Measurements from ENCODE around the gene OR9I1. TPM values are rescaled to one million over a fixed set of nuclear protein-coding genes. Genes with fewer than 3 reads are reported as not detected.

OR9I1 gene
- total RNA-seq, 1 experiment from 2014 or later, result not detected

DNA sequence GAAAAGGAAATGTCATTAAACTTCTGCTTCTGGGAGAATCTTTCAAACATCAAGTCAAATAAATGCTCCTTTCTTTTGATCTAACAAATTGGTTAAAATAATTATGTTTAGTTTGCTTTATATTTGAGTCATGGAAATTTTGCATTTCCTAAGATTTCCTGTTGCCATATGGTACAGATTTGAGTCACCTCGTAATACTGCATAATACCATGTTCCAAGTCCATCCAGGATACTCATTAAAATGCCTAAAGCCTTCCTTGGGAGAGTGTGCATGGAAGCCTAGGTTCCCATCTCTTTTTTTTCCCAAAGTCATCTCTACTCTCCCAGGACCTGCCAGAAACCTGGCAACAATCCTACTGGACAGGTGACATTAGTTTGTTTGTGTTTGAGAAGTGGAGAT is 4.2 kb downstream of the OR9I1 start:
- Histone ChIP-seq H3K4me1 (ENCODE audit: control insufficient read depth, insufficient read depth, low read length) (no peaks in the 10 kb centered on the region), H3K9me3 (ENCODE audit: control insufficient read depth, insufficient read depth, low read depth, low read length) (no peaks in the 10 kb centered on the region), H3K27me3 (ENCODE audit: control insufficient read depth, insufficient read depth, low read length) (no peaks in the 10 kb centered on the region), H3K4me3 (ENCODE audit: low read depth in 2 of 2, low read length in 2 of 2) (no peak overlapping the region), H3K27ac (ENCODE audit: low read length) (no peak overlapping the region), H3K36me3 (ENCODE audit: control insufficient read depth, insufficient read depth, low read length) (no peaks in the 10 kb centered on the region)
- intact Hi-C loops (cut with micrococcal nuclease; ENCODE audit: unreplicated experiment), result loop anchor here (10.0 kb wide), 1 partner anchor 56 kb away; no protein-coding TSS in a partner anchor
- POLR2A ChIA-PET, result no interaction called here
- BruUV-seq (replicated peaks), result no TSS peak
- TF ChIP-seq TCF7L2 (IDR thresholded peaks at IDR 0.05; ENCODE audit: low read depth, low read length) (no peak), POLR2AphosphoS5 (IDR thresholded peaks at IDR 0.05; ENCODE audit: low read depth, low read length) (no peak), SIN3A (IDR thresholded peaks at IDR 0.05; ENCODE audit: borderline replicate concordance, insufficient read depth, low read depth, low read length) (no peak)
- TF ChIP-seq, protein P1, sequence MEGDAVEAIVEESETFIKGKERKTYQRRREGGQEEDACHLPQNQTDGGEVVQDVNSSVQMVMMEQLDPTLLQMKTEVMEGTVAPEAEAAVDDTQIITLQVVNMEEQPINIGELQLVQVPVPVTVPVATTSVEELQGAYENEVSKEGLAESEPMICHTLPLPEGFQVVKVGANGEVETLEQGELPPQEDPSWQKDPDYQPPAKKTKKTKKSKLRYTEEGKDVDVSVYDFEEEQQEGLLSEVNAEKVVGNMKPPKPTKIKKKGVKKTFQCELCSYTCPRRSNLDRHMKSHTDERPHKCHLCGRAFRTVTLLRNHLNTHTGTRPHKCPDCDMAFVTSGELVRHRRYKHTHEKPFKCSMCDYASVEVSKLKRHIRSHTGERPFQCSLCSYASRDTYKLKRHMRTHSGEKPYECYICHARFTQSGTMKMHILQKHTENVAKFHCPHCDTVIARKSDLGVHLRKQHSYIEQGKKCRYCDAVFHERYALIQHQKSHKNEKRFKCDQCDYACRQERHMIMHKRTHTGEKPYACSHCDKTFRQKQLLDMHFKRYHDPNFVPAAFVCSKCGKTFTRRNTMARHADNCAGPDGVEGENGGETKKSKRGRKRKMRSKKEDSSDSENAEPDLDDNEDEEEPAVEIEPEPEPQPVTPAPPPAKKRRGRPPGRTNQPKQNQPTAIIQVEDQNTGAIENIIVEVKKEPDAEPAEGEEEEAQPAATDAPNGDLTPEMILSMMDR (IDR thresholded peaks at IDR 0.05), result no peak
- TF ChIP-seq, protein P2, sequence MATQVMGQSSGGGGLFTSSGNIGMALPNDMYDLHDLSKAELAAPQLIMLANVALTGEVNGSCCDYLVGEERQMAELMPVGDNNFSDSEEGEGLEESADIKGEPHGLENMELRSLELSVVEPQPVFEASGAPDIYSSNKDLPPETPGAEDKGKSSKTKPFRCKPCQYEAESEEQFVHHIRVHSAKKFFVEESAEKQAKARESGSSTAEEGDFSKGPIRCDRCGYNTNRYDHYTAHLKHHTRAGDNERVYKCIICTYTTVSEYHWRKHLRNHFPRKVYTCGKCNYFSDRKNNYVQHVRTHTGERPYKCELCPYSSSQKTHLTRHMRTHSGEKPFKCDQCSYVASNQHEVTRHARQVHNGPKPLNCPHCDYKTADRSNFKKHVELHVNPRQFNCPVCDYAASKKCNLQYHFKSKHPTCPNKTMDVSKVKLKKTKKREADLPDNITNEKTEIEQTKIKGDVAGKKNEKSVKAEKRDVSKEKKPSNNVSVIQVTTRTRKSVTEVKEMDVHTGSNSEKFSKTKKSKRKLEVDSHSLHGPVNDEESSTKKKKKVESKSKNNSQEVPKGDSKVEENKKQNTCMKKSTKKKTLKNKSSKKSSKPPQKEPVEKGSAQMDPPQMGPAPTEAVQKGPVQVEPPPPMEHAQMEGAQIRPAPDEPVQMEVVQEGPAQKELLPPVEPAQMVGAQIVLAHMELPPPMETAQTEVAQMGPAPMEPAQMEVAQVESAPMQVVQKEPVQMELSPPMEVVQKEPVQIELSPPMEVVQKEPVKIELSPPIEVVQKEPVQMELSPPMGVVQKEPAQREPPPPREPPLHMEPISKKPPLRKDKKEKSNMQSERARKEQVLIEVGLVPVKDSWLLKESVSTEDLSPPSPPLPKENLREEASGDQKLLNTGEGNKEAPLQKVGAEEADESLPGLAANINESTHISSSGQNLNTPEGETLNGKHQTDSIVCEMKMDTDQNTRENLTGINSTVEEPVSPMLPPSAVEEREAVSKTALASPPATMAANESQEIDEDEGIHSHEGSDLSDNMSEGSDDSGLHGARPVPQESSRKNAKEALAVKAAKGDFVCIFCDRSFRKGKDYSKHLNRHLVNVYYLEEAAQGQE (IDR thresholded peaks at IDR 0.05; ENCODE audit: insufficient read depth in 1 of 2, low read depth in 2 of 2, low read length in 1 of 2), result no peak
- in situ Hi-C loops (cut with HindIII; ENCODE audit: low pct_unique_long_range_greater_than_20kb, low sequenced_read_pairs), result no loop called here
- CTCF ChIA-PET, result no interaction called here
- no peak for ATAC-seq
- DNase-seq (ENCODE audit: low read depth, low spot score), result no peak

DNA sequence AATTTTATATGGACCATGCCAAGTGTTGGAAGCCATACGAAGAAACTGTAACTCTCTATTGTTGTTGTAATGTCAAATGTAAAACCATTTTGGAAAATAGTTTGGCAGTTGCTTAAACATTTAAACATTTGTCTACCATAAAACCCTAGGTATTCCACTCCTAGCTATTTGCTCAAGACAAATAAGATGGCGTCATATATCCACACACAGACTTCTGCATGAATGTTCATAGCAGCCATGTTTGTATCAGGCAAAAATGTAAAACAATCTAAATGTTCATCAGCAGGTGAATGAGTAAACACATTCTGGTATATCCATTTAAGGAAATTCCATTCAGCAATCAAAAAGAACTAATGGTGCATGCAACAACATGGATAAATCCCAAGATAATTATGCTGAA is 27.9 kb downstream of the OR9I1 start:
- ATAC-seq (no peak), DNase-seq (ENCODE audit: low read depth, low spot score) (no peak)
- H3K4me1 ChIP-seq (ENCODE audit: control insufficient read depth, insufficient read depth, low read length), result no peaks in the 10 kb centered on the region
- TF ChIP-seq SIN3A (IDR thresholded peaks at IDR 0.05; ENCODE audit: borderline replicate concordance, insufficient read depth, low read depth, low read length) (no peak), POLR2AphosphoS5 (IDR thresholded peaks at IDR 0.05; ENCODE audit: low read depth, low read length) (no peak), TCF7L2 (IDR thresholded peaks at IDR 0.05; ENCODE audit: low read depth, low read length) (no peak)
- TF ChIP-seq, protein P1 (IDR thresholded peaks at IDR 0.05), result no peak
- TF ChIP-seq, protein P2 (IDR thresholded peaks at IDR 0.05; ENCODE audit: insufficient read depth in 1 of 2, low read depth in 2 of 2, low read length in 1 of 2), result no peak
- H3K27me3 ChIP-seq (ENCODE audit: control insufficient read depth, insufficient read depth, low read length), result no peaks in the 10 kb centered on the region
- H3K9me3 ChIP-seq (ENCODE audit: control insufficient read depth, insufficient read depth, low read depth, low read length), result no peaks in the 10 kb centered on the region
- H3K27ac ChIP-seq (ENCODE audit: low read length), result no peak overlapping the region
- no TSS peak for BruUV-seq (replicated peaks)
- in situ Hi-C loops (cut with HindIII; ENCODE audit: low pct_unique_long_range_greater_than_20kb, low sequenced_read_pairs) (no loop called here), intact Hi-C loops (cut with micrococcal nuclease; ENCODE audit: unreplicated experiment) (no loop called here)
- no peak overlapping the region for H3K4me3 ChIP-seq (ENCODE audit: low read depth in 2 of 2, low read length in 2 of 2)
- ChIA-PET POLR2A (no interaction called here), CTCF (no interaction called here)
- H3K36me3 ChIP-seq (ENCODE audit: control insufficient read depth, insufficient read depth, low read length), result no peaks in the 10 kb centered on the region

All from Panc1 (cell line).